ENCODE results near the gene ZNF564. TPM values are rescaled to one million over a fixed set of nuclear protein-coding genes. Genes with fewer than 3 reads are reported as not detected.
"Not testable (repeated sequence)": the region's sequence is repeated elsewhere in the genome, so short reads cannot be mapped to it uniquely, and the experiment has no call there.

Gene ZNF564
- total and polyA plus RNA-seq, 11 donors = 4.0 to 10.4 (median 7.4) TPM

DNA sequence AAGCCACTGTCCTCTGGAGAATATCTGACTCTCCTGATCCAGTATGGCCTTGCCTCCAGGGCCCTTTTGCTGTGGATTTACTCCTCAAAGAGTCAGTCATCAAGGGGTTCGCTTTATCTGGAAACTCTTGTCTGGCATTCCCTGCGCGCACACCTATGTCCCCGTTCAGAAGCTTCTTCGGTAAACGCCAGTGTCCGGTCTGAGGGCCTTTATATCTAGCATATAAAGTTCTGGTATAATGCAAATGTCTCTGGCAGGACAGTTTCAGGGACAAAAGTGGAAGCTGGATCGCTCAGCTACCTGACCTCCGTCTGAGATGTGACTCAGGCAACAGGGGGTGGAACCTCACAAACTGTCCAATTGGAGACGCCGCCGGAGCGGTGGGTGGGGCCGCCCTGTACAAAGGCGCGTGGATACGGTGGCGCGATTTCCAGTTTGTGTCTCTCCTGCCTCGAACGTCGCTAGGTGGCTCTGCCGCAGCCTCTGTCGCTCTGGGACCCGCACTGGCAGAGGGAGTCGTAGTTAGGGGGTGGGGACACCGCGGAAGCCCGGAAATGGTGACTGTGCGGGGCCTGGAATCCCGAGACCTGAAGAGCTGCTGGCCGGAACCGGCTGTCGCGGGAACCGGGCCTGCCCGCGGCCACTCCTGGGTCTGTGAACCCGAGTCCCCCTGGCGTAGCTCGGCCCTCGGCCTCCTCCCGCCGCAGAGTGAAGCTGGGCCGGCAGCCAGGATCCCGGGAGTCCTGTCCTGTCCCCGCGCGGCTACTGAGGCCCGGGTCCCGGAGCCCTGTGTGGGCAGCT, 56.1 kb downstream of the ZNF564 start:
- H3K4me1 ChIP-seq = peaks cover 0 to 13% (median 7%) of the 10 kb centered on the region in 12 donors
- peaks cover 0 to 5% (median 0%) of the 10 kb centered on the region in 12 donors for H3K9me3 ChIP-seq
- 0 to 2% (median 1%) methylated on average over 33 to 51 of the region's 51 CpGs for WGBS, 4 donors
- intact Hi-C loops (cut with DNase I) = loop anchor here in 6 of 10 donors (1.0 to 10.0 kb wide), 9 partner anchors 11 to 94 kb away; partner anchors contain the start of genes ZNF564 (in 3 of the 6), ZNF443 (in 2 of the 6), ZNF799 (in 2 of the 6) and ZNF709 (in 1 of the 6)
- H3K4me3 ChIP-seq = peak overlapping the region; percentile 8 to 84 (median 66)
- ATAC-seq = peak; percentile 100
- no peaks in the 10 kb centered on the region for H3K27me3 ChIP-seq
- DNase-seq = peak; percentile 93 to 97 (median 96)
- no peaks in the 10 kb centered on the region for H3K36me3 ChIP-seq
- H3K27ac ChIP-seq = peak overlapping the region; percentile 49 to 93 (median 84)
- TF ChIP-seq, protein P1, sequence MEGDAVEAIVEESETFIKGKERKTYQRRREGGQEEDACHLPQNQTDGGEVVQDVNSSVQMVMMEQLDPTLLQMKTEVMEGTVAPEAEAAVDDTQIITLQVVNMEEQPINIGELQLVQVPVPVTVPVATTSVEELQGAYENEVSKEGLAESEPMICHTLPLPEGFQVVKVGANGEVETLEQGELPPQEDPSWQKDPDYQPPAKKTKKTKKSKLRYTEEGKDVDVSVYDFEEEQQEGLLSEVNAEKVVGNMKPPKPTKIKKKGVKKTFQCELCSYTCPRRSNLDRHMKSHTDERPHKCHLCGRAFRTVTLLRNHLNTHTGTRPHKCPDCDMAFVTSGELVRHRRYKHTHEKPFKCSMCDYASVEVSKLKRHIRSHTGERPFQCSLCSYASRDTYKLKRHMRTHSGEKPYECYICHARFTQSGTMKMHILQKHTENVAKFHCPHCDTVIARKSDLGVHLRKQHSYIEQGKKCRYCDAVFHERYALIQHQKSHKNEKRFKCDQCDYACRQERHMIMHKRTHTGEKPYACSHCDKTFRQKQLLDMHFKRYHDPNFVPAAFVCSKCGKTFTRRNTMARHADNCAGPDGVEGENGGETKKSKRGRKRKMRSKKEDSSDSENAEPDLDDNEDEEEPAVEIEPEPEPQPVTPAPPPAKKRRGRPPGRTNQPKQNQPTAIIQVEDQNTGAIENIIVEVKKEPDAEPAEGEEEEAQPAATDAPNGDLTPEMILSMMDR (IDR thresholded peaks at IDR 0.05) = peak in 11 of 12 donors; percentile 18 to 75 (median 48)
- TF ChIP-seq POLR2A (IDR thresholded peaks at IDR 0.05) = peak in 1 of 2 donors; percentile 83

DNA sequence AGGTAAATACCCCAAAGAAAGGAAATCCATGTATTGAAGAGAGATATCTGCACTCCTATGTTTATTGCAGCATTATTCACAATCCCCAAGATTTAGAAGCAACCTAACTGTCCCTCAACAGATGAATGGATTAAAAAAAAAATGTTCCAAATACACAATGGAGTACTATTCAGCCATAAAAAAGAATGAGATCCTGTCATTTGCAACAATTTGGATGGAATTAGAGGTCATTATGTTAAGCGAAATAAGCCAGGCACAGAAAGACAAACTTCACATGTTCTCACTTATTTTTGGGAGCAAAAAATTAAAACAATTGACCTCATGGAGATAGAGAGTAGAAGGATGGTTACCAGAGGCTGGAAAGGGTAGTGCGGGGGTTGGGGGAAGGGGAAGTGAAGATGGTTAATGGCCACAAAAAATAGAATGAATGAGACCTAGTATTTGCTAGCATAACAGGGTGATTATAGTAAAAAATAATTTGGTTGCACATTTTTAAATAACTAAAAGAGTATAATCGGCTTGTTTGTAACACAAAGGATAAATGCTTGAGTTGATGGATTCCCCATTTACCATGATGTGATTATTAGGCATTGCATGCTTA, 56.9 kb downstream of the ZNF564 start:
- peak overlapping the region in 10 of 12 donors; percentile 69 to 93 (median 86) for H3K27ac ChIP-seq

DNA sequence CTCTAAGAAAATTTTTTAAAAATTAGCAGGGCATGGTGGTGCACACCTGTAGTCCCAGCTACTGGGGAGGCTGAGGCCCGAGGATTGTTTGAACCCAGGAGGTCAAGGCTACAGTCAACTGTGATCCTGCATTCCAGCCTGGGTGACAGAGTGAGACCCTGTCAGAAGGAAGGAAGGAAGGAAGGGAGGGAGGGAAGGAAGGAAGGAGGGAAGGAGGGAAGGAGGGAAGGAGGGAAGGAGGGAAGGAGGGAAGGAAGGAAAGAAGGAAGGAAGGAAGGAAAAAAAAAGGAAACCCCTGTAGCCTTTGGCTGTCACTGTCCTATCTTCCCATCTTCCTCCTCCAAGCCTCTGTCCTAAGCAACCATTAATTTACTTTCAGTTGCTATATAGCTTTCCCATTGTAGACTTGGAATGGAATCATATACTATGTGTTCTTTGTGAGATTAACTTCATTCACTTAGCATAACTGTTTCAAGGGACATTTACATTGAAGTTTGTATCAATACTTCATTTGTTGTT, 65.0 kb downstream of the ZNF564 start:
- 86 to 96% (median 90%) methylated on average over 1 of the region's 1 CpG for WGBS, 4 donors
- intact Hi-C loops (cut with DNase I) = loop anchor here in 1 of 10 donors (10.0 kb wide), 1 partner anchor 82 kb away; the partner anchor contains the start of gene ZNF799

More for the DNA sequence above, 56.9 kb downstream of the ZNF564 start:
- ATAC-seq (no peak), DNase-seq (no peak)
- Histone ChIP-seq H3K27me3 (no peaks in the 10 kb centered on the region), H3K4me1 (peaks cover 0 to 13% (median 7%) of the 10 kb centered on the region in 12 donors), H3K9me3 (peaks cover 0 to 5% (median 0%) of the 10 kb centered on the region in 12 donors), H3K36me3 (no peaks in the 10 kb centered on the region), H3K4me3 (peak overlapping the region in 8 of 12 donors; percentile 57 to 84 (median 68))
- WGBS, 4 donors = 93 to 98% (median 97%) methylated on average over 3 of the region's 3 CpGs
- TF ChIP-seq POLR2A (IDR thresholded peaks at IDR 0.05) = no peak
- TF ChIP-seq, protein P1 (IDR thresholded peaks at IDR 0.05) = no peak
- intact Hi-C loops (cut with DNase I) = loop anchor here in 4 of 10 donors (2.0 to 10.0 kb wide), 3 partner anchors 50 to 94 kb away; partner anchors contain the start of genes ZNF564 (in 1 of the 4) and ZNF799 (in 1 of the 4)

DNA sequence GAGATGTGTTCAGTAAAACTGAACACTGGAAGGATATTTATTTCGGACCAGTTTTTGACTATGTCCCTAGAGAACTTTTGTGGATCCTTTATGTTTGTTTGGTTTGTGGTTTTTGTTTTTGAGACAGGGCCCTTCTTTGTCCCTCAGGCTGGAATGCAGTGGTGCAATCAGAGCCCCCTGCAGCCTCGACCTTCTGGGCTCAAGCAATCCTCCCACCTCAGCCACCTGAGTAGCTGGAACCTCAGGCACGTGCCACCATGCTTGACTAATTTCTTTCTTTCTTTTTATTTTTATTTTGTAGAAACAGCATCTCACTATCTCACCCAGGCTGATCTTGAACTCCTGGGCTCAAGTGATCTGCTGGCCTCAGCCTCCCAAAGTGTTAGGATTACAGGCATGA, 65.7 kb downstream of the ZNF564 start:
- H3K36me3 ChIP-seq = no peaks in the 10 kb centered on the region

More for the DNA sequence above, 65.0 kb downstream of the ZNF564 start:
- not testable (repeated sequence) for H3K4me3 ChIP-seq, DNase-seq, H3K36me3 ChIP-seq, H3K9me3 ChIP-seq, H3K27ac ChIP-seq, ATAC-seq, H3K27me3 ChIP-seq
- H3K4me1 ChIP-seq = peaks cover 0 to 27% (median 13%) of the 10 kb centered on the region in 12 donors

More for the DNA sequence above, 65.7 kb downstream of the ZNF564 start:
- intact Hi-C loops (cut with DNase I) = loop anchor here in 1 of 10 donors (10.0 kb wide), 1 partner anchor 81 kb away; the partner anchor contains the start of gene ZNF799
- 66 to 85% (median 82%) methylated on average over 3 of the region's 3 CpGs for WGBS, 4 donors
- H3K9me3 ChIP-seq = no peaks in the 10 kb centered on the region
- DNase-seq (no peak), ATAC-seq (no peak)
- no peak for TF ChIP-seq POLR2A (IDR thresholded peaks at IDR 0.05)
- TF ChIP-seq, protein P1 (IDR thresholded peaks at IDR 0.05) = no peak
- peak overlapping the region in 5 of 12 donors; percentile 70 to 87 (median 76) for H3K27ac ChIP-seq
- H3K27me3 ChIP-seq = no peaks in the 10 kb centered on the region
- peak overlapping the region in 4 of 12 donors; percentile 80 to 99 (median 94) for H3K4me3 ChIP-seq
- peaks cover 0 to 27% (median 13%) of the 10 kb centered on the region in 12 donors for H3K4me1 ChIP-seq

All from heart left ventricle (tissue), 16 donors.